ENCODE data around the gene SERPINE2.

DNA sequence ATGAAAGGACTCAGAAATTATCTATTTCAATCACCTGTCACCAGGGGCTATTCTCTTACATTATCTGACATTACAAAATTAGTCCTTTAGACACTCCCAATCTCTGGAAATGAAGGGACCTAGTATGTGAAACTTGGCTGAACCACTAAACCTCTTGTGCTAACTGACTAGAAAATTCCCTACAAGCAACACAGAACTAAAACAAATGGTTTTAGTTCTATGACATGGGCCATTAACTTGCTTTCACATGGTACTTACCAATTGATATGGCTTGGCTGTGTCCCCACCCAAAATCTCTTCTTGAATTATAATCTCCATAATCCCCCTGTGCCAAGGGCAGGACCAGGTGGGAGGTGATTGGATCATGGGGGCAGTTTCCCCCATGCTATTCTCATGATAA is 16.6 kb downstream of the SERPINE2 start:
- TF ChIP-seq POLR2A (IDR thresholded peaks at IDR 0.05; ENCODE audit: borderline replicate concordance, extremely low read depth, insufficient read depth, insufficient read length) (no peak), SIN3A (IDR thresholded peaks at IDR 0.05; ENCODE audit: low read depth) (no peak), EZH2 (IDR thresholded peaks at IDR 0.05) (no peak), EGR1 (IDR thresholded peaks at IDR 0.05; ENCODE audit: low read depth) (no peak), POLR2AphosphoS5 (IDR thresholded peaks at IDR 0.05; ENCODE audit: low read depth, low read length) (no peak), TCF7L2 (IDR thresholded peaks at IDR 0.05; ENCODE audit: borderline replicate concordance, extremely low read depth, insufficient read depth, insufficient read length) (no peak), ELF1 (IDR thresholded peaks at IDR 0.05; ENCODE audit: borderline replicate concordance, low read depth) (no peak), ZFX (IDR thresholded peaks at IDR 0.05) (no peak), RAD21 (IDR thresholded peaks at IDR 0.05; ENCODE audit: low read depth) (no peak), JUND (IDR thresholded peaks at IDR 0.05) (no peak), CEBPB (IDR thresholded peaks at IDR 0.05; ENCODE audit: low read depth) (no peak)
- TF ChIP-seq, protein P1, sequence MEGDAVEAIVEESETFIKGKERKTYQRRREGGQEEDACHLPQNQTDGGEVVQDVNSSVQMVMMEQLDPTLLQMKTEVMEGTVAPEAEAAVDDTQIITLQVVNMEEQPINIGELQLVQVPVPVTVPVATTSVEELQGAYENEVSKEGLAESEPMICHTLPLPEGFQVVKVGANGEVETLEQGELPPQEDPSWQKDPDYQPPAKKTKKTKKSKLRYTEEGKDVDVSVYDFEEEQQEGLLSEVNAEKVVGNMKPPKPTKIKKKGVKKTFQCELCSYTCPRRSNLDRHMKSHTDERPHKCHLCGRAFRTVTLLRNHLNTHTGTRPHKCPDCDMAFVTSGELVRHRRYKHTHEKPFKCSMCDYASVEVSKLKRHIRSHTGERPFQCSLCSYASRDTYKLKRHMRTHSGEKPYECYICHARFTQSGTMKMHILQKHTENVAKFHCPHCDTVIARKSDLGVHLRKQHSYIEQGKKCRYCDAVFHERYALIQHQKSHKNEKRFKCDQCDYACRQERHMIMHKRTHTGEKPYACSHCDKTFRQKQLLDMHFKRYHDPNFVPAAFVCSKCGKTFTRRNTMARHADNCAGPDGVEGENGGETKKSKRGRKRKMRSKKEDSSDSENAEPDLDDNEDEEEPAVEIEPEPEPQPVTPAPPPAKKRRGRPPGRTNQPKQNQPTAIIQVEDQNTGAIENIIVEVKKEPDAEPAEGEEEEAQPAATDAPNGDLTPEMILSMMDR (IDR thresholded peaks at IDR 0.05 in 2 of 3, conservative IDR thresholded peaks at IDR 0.05 in 1 of 3; ENCODE audit: borderline replicate concordance in 1 of 3, insufficient read depth in 1 of 3, low read depth in 2 of 3, low read length in 2 of 3): no peak
- TF ChIP-seq, protein P2, sequence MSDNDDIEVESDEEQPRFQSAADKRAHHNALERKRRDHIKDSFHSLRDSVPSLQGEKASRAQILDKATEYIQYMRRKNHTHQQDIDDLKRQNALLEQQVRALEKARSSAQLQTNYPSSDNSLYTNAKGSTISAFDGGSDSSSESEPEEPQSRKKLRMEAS (IDR thresholded peaks at IDR 0.05): no peak
- TF ChIP-seq, protein P3, sequence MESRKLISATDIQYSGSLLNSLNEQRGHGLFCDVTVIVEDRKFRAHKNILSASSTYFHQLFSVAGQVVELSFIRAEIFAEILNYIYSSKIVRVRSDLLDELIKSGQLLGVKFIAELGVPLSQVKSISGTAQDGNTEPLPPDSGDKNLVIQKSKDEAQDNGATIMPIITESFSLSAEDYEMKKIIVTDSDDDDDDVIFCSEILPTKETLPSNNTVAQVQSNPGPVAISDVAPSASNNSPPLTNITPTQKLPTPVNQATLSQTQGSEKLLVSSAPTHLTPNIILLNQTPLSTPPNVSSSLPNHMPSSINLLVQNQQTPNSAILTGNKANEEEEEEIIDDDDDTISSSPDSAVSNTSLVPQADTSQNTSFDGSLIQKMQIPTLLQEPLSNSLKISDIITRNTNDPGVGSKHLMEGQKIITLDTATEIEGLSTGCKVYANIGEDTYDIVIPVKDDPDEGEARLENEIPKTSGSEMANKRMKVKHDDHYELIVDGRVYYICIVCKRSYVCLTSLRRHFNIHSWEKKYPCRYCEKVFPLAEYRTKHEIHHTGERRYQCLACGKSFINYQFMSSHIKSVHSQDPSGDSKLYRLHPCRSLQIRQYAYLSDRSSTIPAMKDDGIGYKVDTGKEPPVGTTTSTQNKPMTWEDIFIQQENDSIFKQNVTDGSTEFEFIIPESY (IDR thresholded peaks at IDR 0.05; ENCODE audit: extremely low read depth, insufficient replicate concordance, low read length): no peak

Data from HCT116 (cell line).